Keratinocyte (primary cell): Measurements from ENCODE around the gene TSPEAR. TPM values are rescaled to one million over a fixed set of nuclear protein-coding genes. Genes with fewer than 3 reads are reported as not detected.
"Not testable (repeated sequence)": the region's sequence is repeated elsewhere in the genome, so short reads cannot be mapped to it uniquely, and the experiment has no call there.

ENCODE experiments used
- DNase-seq: peaks from one replicate; pipeline ENCODE4 v3.0.0-alpha.2; 2011; ENCODE audit warnings: low read depth, missing footprints, low spot score
- FAIRE-seq: peaks from 2 replicates; lab custom pipeline; 2011; peaks lifted over from hg19 to GRCh38; lab: Jason Lieb, UNC
- H2AFZ ChIP-seq: 2 replicates; pipeline ENCODE4 v1.6.0; 2012; ENCODE audit warnings: low read length, control low read depth, inconsistent platforms; ENCODE audit not compliant: control insufficient read depth
- H3K27ac ChIP-seq: 2 replicates; pipeline ENCODE4 v1.5.1; 2011; ENCODE audit warnings: low read length; ENCODE audit not compliant: control insufficient read depth, insufficient read depth
- H3K27me3 ChIP-seq: 3 replicates; pipeline ENCODE4 v1.6.0; 2011; ENCODE audit warnings: low read length; ENCODE audit not compliant: control insufficient read depth, insufficient read depth; ENCODE audit errors: extremely low read depth
- H3K36me3 ChIP-seq, 2 experiments: 2 replicates in 1 of 2; 3 replicates in 1 of 2; pipeline ENCODE4 v1.5.1; 2011; ENCODE audit warnings: low read length in 2 of 2, mild to moderate bottlenecking in 1 of 2; ENCODE audit not compliant: control insufficient read depth in 2 of 2, insufficient read depth in 2 of 2; ENCODE audit errors: extremely low read depth in 1 of 2
- H3K4me1 ChIP-seq: 3 replicates; pipeline ENCODE4 v1.5.1; 2011; ENCODE audit warnings: low read length; ENCODE audit not compliant: control insufficient read depth, insufficient read depth; ENCODE audit errors: extremely low read depth
- H3K4me2 ChIP-seq: 3 replicates; pipeline ENCODE4 v1.6.0; 2011; ENCODE audit warnings: low read depth, low read length; ENCODE audit not compliant: control insufficient read depth, insufficient read depth; ENCODE audit errors: extremely low read depth
- H3K4me3 ChIP-seq, 3 experiments: fragments of 200-600 bp in 1 of 3; sonication (generic) in 1 of 3; 2 replicates in 2 of 3; 3 replicates in 1 of 3; pipeline ENCODE4 v1.5.1; 2011 to 2016; ENCODE audit warnings: low read length in 3 of 3, mild to moderate bottlenecking in 3 of 3, control low read depth in 2 of 3, inconsistent platforms in 1 of 3, low read depth in 1 of 3, mixed read lengths in 1 of 3, mixed run types in 1 of 3, moderate library complexity in 1 of 3; ENCODE audit not compliant: control insufficient read depth in 2 of 3, insufficient read depth in 2 of 3; ENCODE audit errors: extremely low read depth in 1 of 3
- H3K79me2 ChIP-seq: 2 replicates; pipeline ENCODE4 v1.6.0; 2012; ENCODE audit warnings: low read length; ENCODE audit not compliant: control insufficient read depth, insufficient read depth
- H3K9ac ChIP-seq: 3 replicates; pipeline ENCODE4 v1.6.0; 2011; ENCODE audit warnings: low read length; ENCODE audit not compliant: control insufficient read depth, insufficient read depth; ENCODE audit errors: extremely low read depth
- H3K9me1 ChIP-seq: 3 replicates; pipeline ENCODE4 v1.6.0; 2011; ENCODE audit warnings: low read length; ENCODE audit not compliant: control insufficient read depth, insufficient read depth; ENCODE audit errors: extremely low read depth
- H3K9me3 ChIP-seq: 2 replicates; pipeline ENCODE4 v1.5.1; 2012; ENCODE audit warnings: low read depth, low read length; ENCODE audit not compliant: control insufficient read depth
- H4K20me1 ChIP-seq: 3 replicates; pipeline ENCODE4 v1.6.0; 2011; ENCODE audit warnings: low read length; ENCODE audit not compliant: control insufficient read depth, insufficient read depth; ENCODE audit errors: extremely low read depth
- EZH2 ChIP-seq: IDR thresholded peaks from one replicate; pipeline ENCODE4 v1.6.1; 2012; ENCODE audit warnings: inconsistent platforms, mild to moderate bottlenecking, low read length, moderate library complexity
- dilution Hi-C: fragments of 300-500 bp; cut with MboI; formaldehyde crosslinking; loops from one replicate; pipeline ENCODE4 v1.7.0; 2020; ENCODE audit warnings: low sequenced_read_pairs; ENCODE audit not compliant: extremely low pct_ligation_motif_present
- polyA plus RNA-seq, 5 experiments: library from polyadenylated mRNA; depleted of rRNA in 3 of 5; stranded (reverse) in 3 of 5; stranded (forward) in 1 of 5; unstranded in 1 of 5; fragments of >200 nt; gene quantifications; 1 replicate in 1 of 5; 2 replicates in 3 of 5; 3 replicates in 1 of 5; pipeline versions ENCODE4 v1.2.1 to v1.2.3, GENCODE V29; 2011 to 2012; ENCODE audit warnings: missing spikeins in 2 of 5, low read depth in 1 of 5, low replicate concordance in 1 of 5
- TF ChIP-seq, protein P1 (sequence below), 3 experiments: IDR thresholded peaks in 1 of 3; conservative IDR thresholded peaks in 1 of 3; optimal IDR thresholded peaks in 1 of 3; 2 replicates in 2 of 3; 3 replicates in 1 of 3; pipeline versions ENCODE3 to v1.5.1; 2011; ENCODE audit warnings: low read length in 3 of 3, mild to moderate bottlenecking in 3 of 3, moderate library complexity in 2 of 3, control low read depth in 1 of 3, inconsistent platforms in 1 of 3; ENCODE audit not compliant: insufficient read depth in 2 of 3; ENCODE audit errors: extremely low read depth in 1 of 3

The TSPEAR gene
- polyA plus RNA-seq, 1 donor (not counting 4 experiments of a cell fraction or from before 2014, with no cell fraction given) = 0.12 TPM

DNA sequence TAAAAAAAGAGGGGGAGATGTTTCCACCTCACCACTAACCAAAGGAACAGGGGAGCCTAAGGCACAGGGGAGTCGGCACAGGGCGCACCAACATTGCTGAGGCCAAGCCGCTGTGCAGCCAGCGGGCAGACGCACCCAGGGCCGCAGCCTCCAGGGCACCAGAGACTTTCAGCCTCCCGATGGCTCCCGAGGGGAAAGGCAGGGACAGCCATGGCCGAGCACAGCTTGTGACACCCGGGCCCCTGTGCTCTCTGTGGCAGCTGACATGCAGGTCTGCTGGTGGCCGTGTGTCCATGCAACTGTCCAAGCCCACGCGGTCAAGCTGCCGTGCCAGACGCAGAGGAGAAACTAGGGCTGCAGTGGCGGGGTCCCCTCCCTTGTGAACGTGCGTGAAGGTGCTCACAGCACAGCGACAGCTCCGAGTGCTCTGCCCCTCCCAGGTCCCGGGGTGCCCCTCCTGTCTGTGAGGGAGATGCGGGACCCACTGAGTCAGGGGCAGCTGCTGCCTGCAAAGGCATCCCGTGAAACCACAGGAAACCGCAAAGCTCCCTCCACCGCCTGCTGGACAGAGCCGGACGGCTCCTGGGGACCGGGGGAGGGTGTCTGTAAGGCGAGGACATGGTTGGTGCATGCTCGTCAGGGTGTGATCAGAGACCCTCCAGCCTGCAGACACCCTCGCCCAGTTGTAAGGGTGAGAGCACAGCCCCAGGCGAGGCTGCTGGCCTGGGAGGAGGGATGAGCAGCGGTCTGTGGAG lies 62.6 kb downstream of the TSPEAR start:
- FAIRE-seq (no peak), DNase-seq (no peak)
- Histone ChIP-seq H3K4me1 (no peaks in the 10 kb centered on the region), H3K27ac (no peak overlapping the region), H3K79me2 (no peaks in the 10 kb centered on the region), H2AFZ (no peak overlapping the region), H3K9me1 (no peaks in the 10 kb centered on the region), H3K9me3 (peaks cover 1% of the 10 kb centered on the region), H3K36me3 (no peaks in the 10 kb centered on the region), H3K4me2 (no peak overlapping the region), H3K4me3 (no peak overlapping the region), H3K9ac (no peak overlapping the region), H3K27me3 (no peaks in the 10 kb centered on the region), H4K20me1 (no peaks in the 10 kb centered on the region)
- dilution Hi-C loops = no loop called here
- TF ChIP-seq EZH2 = no peak
- TF ChIP-seq, protein P1, sequence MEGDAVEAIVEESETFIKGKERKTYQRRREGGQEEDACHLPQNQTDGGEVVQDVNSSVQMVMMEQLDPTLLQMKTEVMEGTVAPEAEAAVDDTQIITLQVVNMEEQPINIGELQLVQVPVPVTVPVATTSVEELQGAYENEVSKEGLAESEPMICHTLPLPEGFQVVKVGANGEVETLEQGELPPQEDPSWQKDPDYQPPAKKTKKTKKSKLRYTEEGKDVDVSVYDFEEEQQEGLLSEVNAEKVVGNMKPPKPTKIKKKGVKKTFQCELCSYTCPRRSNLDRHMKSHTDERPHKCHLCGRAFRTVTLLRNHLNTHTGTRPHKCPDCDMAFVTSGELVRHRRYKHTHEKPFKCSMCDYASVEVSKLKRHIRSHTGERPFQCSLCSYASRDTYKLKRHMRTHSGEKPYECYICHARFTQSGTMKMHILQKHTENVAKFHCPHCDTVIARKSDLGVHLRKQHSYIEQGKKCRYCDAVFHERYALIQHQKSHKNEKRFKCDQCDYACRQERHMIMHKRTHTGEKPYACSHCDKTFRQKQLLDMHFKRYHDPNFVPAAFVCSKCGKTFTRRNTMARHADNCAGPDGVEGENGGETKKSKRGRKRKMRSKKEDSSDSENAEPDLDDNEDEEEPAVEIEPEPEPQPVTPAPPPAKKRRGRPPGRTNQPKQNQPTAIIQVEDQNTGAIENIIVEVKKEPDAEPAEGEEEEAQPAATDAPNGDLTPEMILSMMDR (optimal IDR thresholded peaks at IDR 0.05 in 1 of 3, IDR thresholded peaks at IDR 0.05 in 1 of 3, conservative IDR thresholded peaks at IDR 0.05 in 1 of 3; ENCODE audit: extremely low read depth in 1 of 3, insufficient read depth in 2 of 3, low read length in 3 of 3) = no peak

DNA sequence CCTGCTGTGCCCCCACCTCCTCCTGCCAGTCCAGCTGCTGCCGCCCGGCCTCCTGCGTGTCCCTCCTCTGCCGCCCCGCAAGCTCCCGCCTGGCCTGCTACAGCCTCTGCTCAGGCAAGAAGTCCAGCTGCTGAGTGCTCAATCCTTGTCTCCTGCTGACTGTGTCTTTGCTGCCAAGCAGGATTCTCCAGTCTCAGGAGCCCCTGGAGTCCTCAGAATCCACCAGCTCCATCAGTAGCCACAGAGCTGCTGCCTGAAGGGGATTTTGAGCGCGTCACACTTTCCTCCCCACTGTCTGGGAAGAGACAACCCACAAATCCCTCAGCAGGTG lies 64.2 kb downstream of the TSPEAR start:
- no peaks in the 10 kb centered on the region for H3K36me3 ChIP-seq
- no peaks in the 10 kb centered on the region for H3K27me3 ChIP-seq
- no peak overlapping the region for H2AFZ ChIP-seq
- TF ChIP-seq, protein P1 (optimal IDR thresholded peaks at IDR 0.05 in 1 of 3, IDR thresholded peaks at IDR 0.05 in 1 of 3, conservative IDR thresholded peaks at IDR 0.05 in 1 of 3; ENCODE audit: extremely low read depth in 1 of 3, insufficient read depth in 2 of 3, low read length in 3 of 3) = no peak
- TF ChIP-seq EZH2 = no peak
- no peak overlapping the region for H3K27ac ChIP-seq
- DNase-seq (no peak), FAIRE-seq (no peak)
- no peak overlapping the region for H3K9ac ChIP-seq
- H3K9me1 ChIP-seq = no peaks in the 10 kb centered on the region
- no peaks in the 10 kb centered on the region for H3K79me2 ChIP-seq
- no peaks in the 10 kb centered on the region for H4K20me1 ChIP-seq
- H3K4me1 ChIP-seq = no peaks in the 10 kb centered on the region
- H3K4me2 ChIP-seq = no peak overlapping the region
- peaks cover 1% of the 10 kb centered on the region for H3K9me3 ChIP-seq
- dilution Hi-C loops = no loop called here
- H3K4me3 ChIP-seq = no peak overlapping the region

DNA sequence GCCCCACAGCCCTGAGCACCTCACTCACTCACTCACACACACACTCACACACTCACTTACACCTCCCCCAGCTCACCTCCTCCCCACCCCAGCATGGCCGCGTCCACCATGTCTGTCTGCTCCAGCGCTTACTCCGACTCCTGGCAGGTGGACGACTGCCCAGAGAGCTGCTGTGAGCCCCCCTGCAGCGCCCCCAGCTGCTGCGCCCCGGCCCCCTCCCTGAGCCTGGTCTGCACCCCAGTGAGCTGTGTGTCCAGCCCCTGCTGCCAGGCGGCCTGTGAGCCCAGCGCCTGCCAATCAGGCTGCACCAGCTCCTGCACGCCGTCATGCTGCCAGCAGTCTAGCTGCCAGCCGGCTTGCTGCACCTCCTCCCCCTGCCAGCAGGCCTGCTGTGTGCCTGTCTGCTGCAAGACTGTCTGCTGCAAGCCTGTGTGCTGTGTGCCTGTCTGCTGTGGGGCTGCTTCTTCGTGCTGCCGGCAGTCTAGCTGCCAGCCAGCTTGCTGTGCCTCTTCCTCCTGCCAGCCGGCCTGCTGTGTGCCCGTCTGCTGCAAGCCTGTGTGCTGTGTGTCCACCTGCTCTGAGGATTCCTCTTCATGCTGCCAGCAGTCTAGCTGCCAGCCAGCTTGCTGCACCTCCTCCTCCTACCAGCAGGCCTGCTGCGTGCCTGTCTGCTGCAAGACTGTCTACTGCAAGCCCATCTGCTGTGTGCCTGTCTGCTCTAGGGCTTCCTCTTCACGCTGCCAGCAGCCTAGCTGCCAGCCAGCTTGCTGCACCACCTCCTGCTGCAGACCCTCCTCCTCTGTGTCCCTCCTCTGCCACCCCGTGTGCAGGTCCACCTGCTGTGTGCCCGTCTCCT lies 64.8 kb downstream of the TSPEAR start, which contains the start of gene KRTAP10-11:
Gene KRTAP10-11 (plus strand): TSS at position 49 of the 856 bp plus-strand sequence. CDS start 45 bp downstream, at position 94.
- dilution Hi-C loops, H3K4me3 ChIP-seq: not testable (repeated sequence)

More for the DNA sequence above, 64.8 kb downstream of the TSPEAR start, which contains the start of gene KRTAP10-11:
- not testable (repeated sequence) for H3K9ac ChIP-seq, H3K4me2 ChIP-seq, H3K27ac ChIP-seq, DNase-seq, H3K27me3 ChIP-seq, H3K79me2 ChIP-seq, H3K36me3 ChIP-seq, H4K20me1 ChIP-seq, H3K9me3 ChIP-seq, H3K9me1 ChIP-seq, H2AFZ ChIP-seq, H3K4me1 ChIP-seq, FAIRE-seq
